Fibroblast of mammary gland (primary cell): Measurements from ENCODE around the gene ZNF367.

Experiments used
- DNase-seq: peaks from one replicate; pipeline ENCODE4 v3.0.0-alpha.2; 2010; ENCODE audit warnings: low read depth
- H3K4me3 ChIP-seq: 2 replicates; pipeline ENCODE4 v1.5.1; 2011; ENCODE audit warnings: low read depth, mild to moderate bottlenecking, low read length, moderate library complexity; ENCODE audit not compliant: control insufficient read depth
- CTCF ChIP-seq: conservative IDR thresholded peaks from 2 replicates; pipeline ENCODE4 v1.5.1; 2011; ENCODE audit warnings: low read depth, low read length, inconsistent platforms; ENCODE audit not compliant: control insufficient read depth, insufficient read depth

Gene ZNF367

GRCh38 chr9:96350866-96351265, 67.3 kb downstream of the ZNF367 start:
- TF ChIP-seq CTCF, result no peak
- H3K4me3 ChIP-seq, result no peak overlapping the region
- DNase-seq, result no peak

- DNase-seq, result no peak
- TF ChIP-seq CTCF, result no peak
- H3K4me3 ChIP-seq, result no peak overlapping the region
Measured at GRCh38 chr9:96348261-96348660, 69.9 kb downstream of the ZNF367 start.

- no peak overlapping the region for H3K4me3 ChIP-seq
- DNase-seq, result no peak
- TF ChIP-seq CTCF, result no peak
Measured at GRCh38 chr9:96345551-96345950, 72.6 kb downstream of the ZNF367 start.

GRCh38 chr9:96344458-96345180, 73.6 kb downstream of the ZNF367 start:
- DNase-seq, result peak; percentile 98
- H3K4me3 ChIP-seq, result no peak overlapping the region
- no peak for TF ChIP-seq CTCF

GRCh38 chr9:96343515-96344360, 74.4 kb downstream of the ZNF367 start:
- H3K4me3 ChIP-seq, result no peak overlapping the region
- TF ChIP-seq CTCF, result no peak
- no peak for DNase-seq

GRCh38 chr9:96342571-96343245, 75.5 kb downstream of the ZNF367 start:
- DNase-seq, result no peak
- H3K4me3 ChIP-seq, result no peak overlapping the region
- TF ChIP-seq CTCF, result no peak
